HAP-1 (cell line): Measurements from ENCODE around the gene ARHGAP45.
A peak's percentile ranks its signal among the peaks of the same experiment; 100 is the strongest.
"Not testable (repeated sequence)": the region's sequence is repeated elsewhere in the genome, so short reads cannot be mapped to it uniquely, and the experiment has no call there.

Experiments
- DNase-seq, 2 experiments: peaks; one replicate each; pipeline ENCODE4 v3.0.0-alpha.2; 2016 to 2020; ENCODE audit warnings: low spot score in 2 of 2
- H3K27me3 ChIP-seq: fragments of 250-450 bp; sonication (Bioruptor Pico); 2 replicates; pipeline ENCODE4 v1.5.1; 2020; ENCODE audit warnings: low read depth, mild to moderate bottlenecking, moderate library complexity
- H3K36me3 ChIP-seq: fragments of 250-450 bp; sonication (Bioruptor Pico); replicated peaks from 2 replicates; pipeline ENCODE4 v1.5.1; 2020; ENCODE audit warnings: mild to moderate bottlenecking
- H3K4me1 ChIP-seq: fragments of 250-450 bp; sonication (Bioruptor Pico); 2 replicates; pipeline ENCODE4 v1.5.1; 2020; ENCODE audit warnings: mild to moderate bottlenecking
- H3K4me3 ChIP-seq: fragments of 250-450 bp; sonication (Bioruptor Pico); 2 replicates; pipeline ENCODE4 v1.5.1; 2020; ENCODE audit warnings: mild to moderate bottlenecking, moderate library complexity
- H3K9me3 ChIP-seq: fragments of 250-450 bp; sonication (Bioruptor Pico); 2 replicates; pipeline ENCODE4 v1.5.1; 2020; ENCODE audit warnings: mild to moderate bottlenecking, moderate library complexity
- in situ Hi-C: fragments of 300-500 bp; cut with MboI; formaldehyde crosslinking; loops from 3 replicates; pipeline ENCODE4 v1.14.3; 2020; ENCODE audit warnings: low sequenced_read_pairs, inconsistent platforms, mixed read lengths

ARHGAP45 gene

DNA sequence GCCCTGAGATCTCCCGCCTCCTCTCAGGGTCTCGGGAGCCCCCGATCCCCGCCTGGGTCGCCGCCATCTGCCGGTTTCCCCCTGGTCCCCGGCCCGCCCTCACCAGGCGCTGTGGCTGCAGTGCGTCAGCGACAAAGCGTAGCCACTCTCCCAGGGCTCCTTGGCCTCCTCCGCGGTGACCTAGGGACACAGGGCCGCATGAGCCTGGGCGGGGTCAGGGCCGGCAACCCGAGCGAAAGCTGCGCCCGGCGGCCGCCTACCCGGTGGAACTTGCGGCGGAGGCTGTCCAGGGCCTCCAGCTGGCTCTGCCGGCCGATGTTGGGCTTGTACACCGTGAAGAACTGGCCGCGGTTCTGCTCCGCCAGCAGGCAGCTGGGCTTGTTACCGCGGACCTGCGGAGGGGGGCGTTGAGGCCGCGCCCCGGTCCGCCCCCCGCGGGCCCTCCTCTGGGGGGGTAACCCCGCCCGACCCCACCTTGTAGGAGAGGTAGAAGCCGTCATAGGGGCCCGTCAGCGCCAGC is 42.1 kb downstream of the ARHGAP45 start:
- no peaks in the 10 kb centered on the region for H3K9me3 ChIP-seq
- no peaks in the 10 kb centered on the region for H3K27me3 ChIP-seq
- no peak for DNase-seq
- in situ Hi-C loops: loop anchor here (5.0 kb wide), 1 partner anchor 93 kb away; no protein-coding TSS in a partner anchor
- peaks cover 43% of the 10 kb centered on the region for H3K36me3 ChIP-seq
- H3K4me1 ChIP-seq: peaks cover 5% of the 10 kb centered on the region; the same call in 1 of the 2 replicates
- no peak overlapping the region for H3K4me3 ChIP-seq

DNA sequence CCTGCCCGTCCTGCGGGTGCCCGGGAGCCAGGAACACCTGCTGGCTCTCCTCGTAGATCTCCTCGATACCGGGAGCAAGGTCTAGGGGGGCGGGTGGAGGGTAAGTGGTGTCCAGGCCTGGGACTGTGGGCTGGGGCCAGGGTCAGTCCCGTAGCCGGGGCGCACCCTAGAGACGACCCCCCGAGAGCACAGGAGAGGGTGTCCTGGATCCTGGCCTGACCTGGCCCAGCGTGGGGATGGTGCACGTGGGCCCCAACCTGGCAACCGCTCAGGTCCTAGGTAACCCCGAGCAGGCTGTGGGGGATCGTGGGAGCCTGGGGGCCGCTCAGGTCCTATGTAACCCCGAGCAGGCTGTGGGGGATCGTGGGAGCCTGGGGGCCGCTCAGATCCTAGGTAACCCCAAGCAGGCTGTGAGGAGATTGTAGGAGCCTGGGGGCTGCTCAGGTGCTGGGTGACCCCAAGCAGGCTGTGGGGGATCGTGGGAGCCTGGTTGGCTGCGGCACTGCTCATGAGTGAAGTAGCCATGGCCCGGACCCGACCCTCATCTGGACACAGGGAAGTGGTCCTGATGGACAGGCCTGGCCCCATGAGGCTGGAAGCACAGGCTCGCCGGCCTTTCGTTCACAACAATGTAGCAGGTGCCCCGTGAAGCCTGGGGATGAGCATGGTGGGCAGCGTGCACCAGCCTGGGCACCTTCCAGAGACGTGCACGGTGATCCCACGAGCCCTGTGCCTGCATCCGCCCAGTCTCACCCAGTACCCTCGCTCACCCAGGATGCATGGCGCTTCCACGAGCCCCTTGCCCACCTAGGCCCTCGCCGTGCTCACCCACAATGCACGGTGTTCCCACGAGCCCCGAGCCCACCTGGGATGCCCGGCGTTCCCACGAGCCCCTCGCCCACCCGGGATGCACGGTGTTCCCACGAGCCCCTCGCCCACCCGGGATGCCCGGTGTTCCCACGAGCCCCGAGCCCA is 43.0 kb downstream of the ARHGAP45 start:
- H3K27me3 ChIP-seq: no peaks in the 10 kb centered on the region
- no peak overlapping the region for H3K4me3 ChIP-seq
- H3K9me3 ChIP-seq: no peaks in the 10 kb centered on the region
- peaks cover 48% of the 10 kb centered on the region for H3K36me3 ChIP-seq
- H3K4me1 ChIP-seq: peaks cover 5% of the 10 kb centered on the region; the same call in 1 of the 2 replicates
- DNase-seq: no peak
- in situ Hi-C loops: loop anchor here (5.0 kb wide), 1 partner anchor 92 kb away; no protein-coding TSS in a partner anchor

DNA sequence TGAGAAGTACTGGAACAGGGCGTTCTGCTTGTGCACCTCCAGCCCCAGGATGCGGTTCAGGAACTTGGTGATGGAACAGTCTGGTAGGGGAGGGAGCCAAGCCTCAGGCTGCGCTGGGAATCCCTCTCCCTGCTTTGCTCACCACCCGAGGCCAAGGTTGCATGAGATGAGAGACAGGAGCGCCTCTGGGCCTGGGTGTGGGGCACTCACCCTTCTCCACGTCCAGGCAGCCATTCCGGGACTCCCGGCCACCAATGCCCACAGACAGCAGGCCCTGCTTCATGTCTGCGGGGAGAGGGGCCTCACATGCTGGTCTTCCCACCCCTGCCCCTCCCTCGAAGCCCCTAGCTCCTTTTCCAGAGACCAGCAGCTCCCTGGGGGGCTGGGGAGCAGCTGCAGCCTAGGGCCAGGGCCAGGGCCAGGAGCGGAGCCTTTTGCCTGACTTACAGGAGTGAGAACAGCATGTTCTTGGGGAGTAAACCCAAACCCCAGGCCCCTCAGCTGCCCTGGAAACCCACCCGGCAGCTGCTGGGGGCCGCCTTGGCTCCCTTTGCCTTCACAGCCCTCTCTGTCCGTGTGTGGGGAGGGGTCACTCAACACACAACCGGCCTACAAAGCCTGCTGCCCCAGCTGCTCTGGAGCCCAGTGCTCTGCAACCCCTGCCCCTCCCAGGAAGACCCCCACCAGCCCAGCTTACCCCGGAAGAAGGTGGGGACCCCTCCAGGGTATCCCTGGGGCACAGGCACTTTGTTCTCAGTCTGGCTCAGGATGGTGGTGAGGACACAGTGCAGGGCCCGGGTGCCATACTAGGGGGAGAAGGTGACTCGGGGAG is 44.1 kb downstream of the ARHGAP45 start:
- DNase-seq: no peak
- in situ Hi-C loops: no loop called here

DNA sequence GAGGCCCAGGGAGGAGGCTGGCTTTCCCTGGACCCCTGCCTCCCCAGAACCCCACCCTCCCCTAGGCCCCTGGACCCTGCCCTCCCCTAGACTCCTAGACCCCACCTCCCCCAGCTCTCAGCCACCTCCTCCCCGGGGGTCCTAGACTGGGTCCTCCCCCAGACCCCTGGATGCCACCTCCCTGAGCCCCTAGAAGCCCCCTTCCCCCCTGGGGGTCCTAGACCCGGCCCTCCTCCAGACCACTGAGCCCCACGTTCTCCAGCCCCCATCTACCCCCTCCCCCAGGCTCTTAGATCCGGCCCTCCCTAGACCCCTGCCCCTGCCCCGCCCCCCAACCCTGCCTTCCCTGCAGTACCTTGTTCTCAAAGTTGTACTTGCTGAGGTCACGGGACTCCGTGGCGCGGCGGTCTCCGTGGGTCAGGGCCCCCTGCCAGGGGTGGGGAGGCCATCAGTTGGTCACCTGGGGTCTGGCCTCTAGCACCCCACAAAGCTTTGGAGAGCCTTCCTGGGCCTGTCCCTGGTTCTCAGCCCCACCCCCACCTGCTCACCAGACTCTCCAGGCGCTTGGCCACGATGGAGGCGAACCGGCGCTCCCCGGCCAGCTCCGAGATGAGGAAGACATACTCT is 44.8 kb downstream of the ARHGAP45 start:
- Histone ChIP-seq H3K27me3 (no peaks in the 10 kb centered on the region), H3K36me3 (peaks cover 41% of the 10 kb centered on the region), H3K9me3 (no peaks in the 10 kb centered on the region), H3K4me1 (peaks cover 5% of the 10 kb centered on the region; the same call in 1 of the 2 replicates), H3K4me3 (no peak overlapping the region)
- in situ Hi-C loops: no loop called here
- no peak for DNase-seq

More for the DNA sequence above, 44.1 kb downstream of the ARHGAP45 start:
- H3K4me1 ChIP-seq: peaks cover 5% of the 10 kb centered on the region; the same call in 1 of the 2 replicates
- H3K36me3 ChIP-seq: peaks cover 48% of the 10 kb centered on the region
- no peaks in the 10 kb centered on the region for H3K9me3 ChIP-seq
- H3K4me3 ChIP-seq: no peak overlapping the region
- no peaks in the 10 kb centered on the region for H3K27me3 ChIP-seq

DNA sequence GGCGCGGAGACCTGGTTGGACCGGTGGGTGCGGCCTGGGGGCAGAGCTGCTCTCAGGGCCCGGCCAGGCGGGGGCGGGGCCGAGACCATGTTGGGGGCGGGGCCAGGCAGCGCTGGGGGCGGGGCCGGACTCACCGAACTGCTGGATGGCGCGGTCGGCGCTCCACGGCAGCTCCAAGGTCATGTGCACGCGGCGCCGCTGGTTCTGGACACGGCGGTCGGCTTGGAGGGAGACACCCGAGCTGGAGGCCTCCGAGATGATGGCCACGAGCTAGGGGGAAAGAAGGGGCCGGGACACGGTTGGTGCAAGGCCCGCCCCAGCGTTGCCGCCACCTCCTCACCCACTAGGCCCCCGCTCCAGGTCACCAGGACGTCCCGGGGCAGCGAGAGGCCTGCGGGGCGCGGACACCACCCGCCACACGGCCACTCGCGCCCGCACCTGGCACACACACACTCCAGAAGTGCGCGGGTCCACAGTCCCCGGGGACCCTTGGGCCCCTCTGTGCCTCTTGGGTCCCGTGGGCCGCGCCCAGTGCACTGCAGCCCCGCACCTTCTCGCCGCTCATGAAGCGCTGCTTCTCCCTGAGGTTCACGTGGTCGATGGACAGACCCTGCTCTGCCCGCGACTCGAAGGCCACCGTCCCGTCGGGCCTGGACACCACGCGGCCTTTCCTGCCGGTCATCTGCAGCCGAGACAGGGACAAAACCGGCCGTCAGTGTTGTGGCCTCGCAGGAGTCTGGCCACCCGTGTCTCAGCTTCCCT is 45.5 kb downstream of the ARHGAP45 start:
- Histone ChIP-seq H3K27me3 (no peaks in the 10 kb centered on the region), H3K36me3 (peaks cover 36% of the 10 kb centered on the region), H3K4me3 (no peak overlapping the region), H3K9me3 (no peaks in the 10 kb centered on the region), H3K4me1 (peaks cover 5% of the 10 kb centered on the region; the same call in 1 of the 2 replicates)
- DNase-seq: peak in 1 of 2 experiments; percentile 38
- in situ Hi-C loops: no loop called here

DNA sequence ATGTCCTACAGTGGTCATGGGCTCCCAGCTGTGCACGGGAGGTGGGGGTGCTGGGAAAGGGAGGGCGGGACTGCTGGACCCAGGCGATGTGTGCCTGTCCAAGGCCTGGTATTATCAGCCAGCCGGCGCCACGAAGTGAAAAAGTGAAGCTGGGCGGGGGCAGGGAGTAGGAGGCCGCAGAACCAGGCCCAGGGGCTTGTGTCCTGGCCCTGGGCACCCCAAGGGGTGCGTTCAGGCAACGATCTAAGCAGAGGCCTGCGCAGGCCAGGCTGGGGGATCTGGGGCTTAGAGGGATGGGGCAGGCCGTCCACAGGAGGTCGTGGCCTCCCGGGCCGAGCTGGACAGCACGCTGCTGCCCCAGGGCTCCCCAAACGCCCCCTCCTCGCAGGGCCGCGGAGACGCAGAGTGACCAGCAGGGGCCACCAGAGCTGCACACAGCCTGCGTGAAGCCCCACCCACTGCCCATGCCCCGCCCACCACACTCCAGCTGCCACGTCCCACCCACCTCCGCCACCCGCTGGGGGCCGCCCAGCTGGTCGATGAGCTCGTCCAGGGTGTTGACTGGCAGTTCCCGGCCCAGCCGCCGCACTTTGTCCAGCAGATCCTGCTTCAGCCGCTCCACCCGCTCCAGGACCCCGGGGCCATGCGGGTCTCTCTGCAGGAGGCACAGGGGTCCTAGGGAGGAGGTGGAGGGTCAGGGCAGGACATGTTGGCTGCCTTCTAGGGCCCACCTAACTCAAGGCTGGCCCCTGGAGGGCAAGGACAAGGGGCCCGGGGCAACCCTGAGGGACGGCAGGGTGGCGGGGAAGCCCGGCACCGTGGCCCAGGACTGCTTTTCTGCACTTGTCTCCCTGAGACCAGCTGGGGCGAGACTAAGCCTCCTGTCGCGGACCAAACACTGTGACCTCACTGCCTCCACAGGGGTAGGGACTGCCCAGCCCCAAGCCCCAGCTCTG is 46.3 kb downstream of the ARHGAP45 start:
- in situ Hi-C loops: no loop called here
- peaks cover 31% of the 10 kb centered on the region for H3K36me3 ChIP-seq
- H3K9me3 ChIP-seq: no peaks in the 10 kb centered on the region
- H3K27me3 ChIP-seq: no peaks in the 10 kb centered on the region
- H3K4me1 ChIP-seq: peaks cover 5% of the 10 kb centered on the region; the same call in 1 of the 2 replicates
- peak; percentile 79 to 99 for DNase-seq
- H3K4me3 ChIP-seq: no peak overlapping the region

DNA sequence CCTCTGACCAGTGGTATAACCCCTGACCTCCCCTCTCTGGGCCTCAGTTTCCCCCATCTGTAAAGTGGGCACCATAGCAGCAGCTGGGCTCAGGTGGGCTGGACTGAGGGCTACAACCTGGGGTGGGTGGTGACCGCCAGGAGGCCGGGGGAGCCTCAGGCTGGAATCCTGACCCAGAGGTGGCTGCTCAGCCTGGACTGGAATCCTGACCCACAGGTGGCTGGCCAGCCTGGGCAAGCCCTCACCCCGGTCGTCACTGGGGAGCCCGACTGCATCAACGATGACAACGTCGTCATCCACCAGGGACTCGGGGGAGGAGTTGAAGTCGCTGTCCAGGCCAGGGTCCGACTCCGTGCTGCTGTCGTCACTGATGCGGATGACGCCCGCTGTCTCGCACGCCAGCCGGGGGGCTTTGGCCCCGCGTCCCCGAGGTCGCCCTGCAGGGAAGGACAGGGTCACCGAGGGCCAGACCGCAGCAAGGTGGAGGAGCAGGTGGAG is 47.1 kb downstream of the ARHGAP45 start:
- H3K4me1 ChIP-seq: peaks cover 5% of the 10 kb centered on the region; the same call in 1 of the 2 replicates
- no peaks in the 10 kb centered on the region for H3K27me3 ChIP-seq
- in situ Hi-C loops: no loop called here
- no peak for DNase-seq
- no peak overlapping the region for H3K4me3 ChIP-seq
- H3K9me3 ChIP-seq: no peaks in the 10 kb centered on the region
- peaks cover 26% of the 10 kb centered on the region for H3K36me3 ChIP-seq

DNA sequence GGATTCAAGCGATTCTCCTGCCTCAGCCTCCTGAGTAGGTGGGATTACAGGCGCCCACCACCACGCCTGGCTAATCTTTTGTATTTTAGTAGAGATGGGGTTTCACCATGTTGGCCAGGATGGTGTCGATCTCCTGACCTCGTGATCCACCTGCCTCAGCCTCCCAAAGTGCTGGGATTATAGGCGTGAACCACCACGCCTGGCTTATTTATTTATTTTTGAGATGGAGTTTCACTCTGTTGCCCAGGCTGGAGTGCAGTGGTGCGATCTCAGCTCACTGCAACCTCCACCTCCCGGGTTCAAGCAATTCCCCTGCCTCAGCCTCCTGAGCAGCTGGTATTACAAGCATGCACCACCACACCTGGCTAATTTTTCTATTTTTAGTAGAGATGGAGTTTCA is 47.8 kb downstream of the ARHGAP45 start:
- H3K36me3 ChIP-seq: peaks cover 25% of the 10 kb centered on the region
- H3K9me3 ChIP-seq, H3K27me3 ChIP-seq, H3K4me3 ChIP-seq, in situ Hi-C loops, DNase-seq, H3K4me1 ChIP-seq: not testable (repeated sequence)

DNA sequence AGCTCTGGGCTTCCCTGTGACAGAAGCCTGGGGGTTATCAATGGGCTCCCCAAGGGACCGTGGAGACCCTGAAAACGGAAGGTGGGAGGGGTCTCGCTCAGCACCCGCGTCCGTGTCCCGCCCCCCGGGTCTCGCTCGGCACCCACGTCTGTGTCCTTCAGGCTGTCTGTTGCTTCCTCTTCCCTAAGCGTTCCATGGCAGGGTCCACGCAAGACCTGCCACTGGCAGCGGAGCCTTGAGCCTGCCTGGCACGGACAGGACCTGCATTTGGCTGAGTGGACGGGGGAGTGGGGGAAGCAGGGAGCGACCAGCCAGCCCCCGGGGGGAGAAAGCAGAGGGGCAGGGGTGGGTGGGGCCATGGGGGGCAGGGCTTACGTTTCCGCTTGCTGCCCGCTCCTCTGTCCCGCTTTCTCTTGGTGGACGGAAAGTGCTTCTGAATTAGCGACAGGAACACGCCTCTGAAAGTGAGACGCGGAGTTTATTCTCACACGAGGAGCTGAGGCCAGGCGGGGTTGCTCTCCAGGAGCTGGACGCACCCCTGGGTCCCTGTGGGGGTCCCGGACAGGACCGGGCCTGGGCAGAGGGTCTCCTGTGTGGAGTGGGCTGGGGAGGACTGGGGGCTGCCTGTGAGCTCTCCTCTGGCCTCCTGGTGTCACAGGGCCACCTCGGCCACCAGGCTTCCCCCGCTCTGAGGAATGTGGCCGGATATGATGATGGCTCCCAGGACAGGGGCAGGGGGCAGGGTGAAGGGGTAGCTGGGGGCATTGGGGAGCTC is 48.9 kb downstream of the ARHGAP45 start:
- no peaks in the 10 kb centered on the region for H3K9me3 ChIP-seq
- H3K27me3 ChIP-seq: no peaks in the 10 kb centered on the region
- DNase-seq: no peak
- in situ Hi-C loops: no loop called here
- peaks cover 25% of the 10 kb centered on the region for H3K36me3 ChIP-seq
- peaks cover 5% of the 10 kb centered on the region; the same call in 1 of the 2 replicates for H3K4me1 ChIP-seq
- H3K4me3 ChIP-seq: no peak overlapping the region

DNA sequence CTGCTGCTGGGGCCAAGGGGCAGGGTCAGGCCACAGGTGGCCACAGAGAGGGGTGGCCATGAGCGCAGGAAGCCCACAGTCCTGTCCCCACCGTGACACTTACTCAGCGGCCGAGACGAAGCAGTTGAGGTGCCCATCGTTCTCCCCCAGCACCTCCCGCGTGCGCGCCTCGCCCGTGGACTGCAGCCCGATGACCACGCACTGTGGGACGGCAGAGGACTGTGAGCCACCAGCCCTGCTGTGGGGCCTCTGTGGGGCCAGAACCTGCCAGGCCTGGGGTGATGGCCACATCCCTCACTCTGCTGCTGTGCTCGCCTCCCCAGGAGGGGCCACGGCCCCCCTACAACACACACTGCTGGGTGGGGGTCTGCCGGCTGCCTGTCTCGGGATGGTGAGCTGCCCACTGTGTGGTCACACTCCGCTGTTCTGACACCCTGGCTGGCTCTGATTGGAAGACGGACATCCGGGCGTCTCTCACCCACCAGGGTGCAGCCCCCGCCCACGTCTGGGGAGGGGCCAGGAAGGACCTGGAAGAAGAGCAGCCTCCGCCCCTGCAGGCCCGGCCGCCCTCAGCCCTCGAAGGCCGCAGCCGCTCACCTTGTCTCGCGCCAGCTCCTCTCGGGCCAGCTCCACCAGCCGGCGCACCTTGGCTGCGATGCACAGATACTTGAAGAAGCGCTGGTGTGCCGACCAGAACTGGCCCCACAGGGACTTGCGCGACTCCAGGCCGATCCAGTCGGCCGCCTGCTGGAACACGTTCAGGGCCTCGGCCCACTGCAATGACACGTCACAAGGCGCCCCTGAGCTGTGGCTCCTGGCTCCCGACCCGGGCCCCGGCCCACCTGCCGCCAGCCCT is 50.0 kb downstream of the ARHGAP45 start:
- Histone ChIP-seq H3K4me1 (peaks cover 5% of the 10 kb centered on the region; the same call in 1 of the 2 replicates), H3K36me3 (peaks cover 30% of the 10 kb centered on the region), H3K9me3 (no peaks in the 10 kb centered on the region), H3K4me3 (no peak overlapping the region), H3K27me3 (no peaks in the 10 kb centered on the region)
- in situ Hi-C loops: no loop called here
- DNase-seq: no peak
